OCI-LY3 (cell line): Measurements from ENCODE around the gene TLN1.

ENCODE experiments used
- CTCF ChIP-seq: fragments of 200-600, 300-600 bp; sonication (generic); IDR thresholded peaks from 2 replicates; pipeline ENCODE4 v1.5.1; 2014; ENCODE audit warnings: antibody characterized with exemption, low read length, low read depth
- EZH2phosphoT487 ChIP-seq: fragments of 200-600 bp; shearing (Covaris generic); IDR thresholded peaks from 2 replicates; pipeline ENCODE4 v1.6.1; 2018; ENCODE audit warnings: antibody characterized with exemption, mixed run types, low read depth

- TF ChIP-seq CTCF = no peak
- TF ChIP-seq EZH2phosphoT487 = no peak
Measured at GRCh38 chr9:35706951-35707350, 25.0 kb downstream of the TLN1 start.
